Measurements from ENCODE around the gene PIM2.

- TF ChIP-seq POLR2A (IDR thresholded peaks at IDR 0.05) (no peak), CTCF (IDR thresholded peaks at IDR 0.05) (no peak)
Measured at GRCh38 chrX:48936429-48937053, 17.7 kb upstream of the PIM2 start.
